CD4-positive, alpha-beta T cell treated with Interferon gamma for 1 hour (primary cell): ENCODE data around the gene NDUFB3.
A peak's percentile ranks its signal among the peaks of the same experiment; 100 is the strongest.
"Not testable (repeated sequence)": the region's sequence is repeated elsewhere in the genome, so short reads cannot be mapped to it uniquely, and the experiment has no call there.

Source experiments
- DNase-seq: peaks from one replicate; pipeline ENCODE4 v3.0.0-alpha.2; 2020

Gene NDUFB3

DNA sequence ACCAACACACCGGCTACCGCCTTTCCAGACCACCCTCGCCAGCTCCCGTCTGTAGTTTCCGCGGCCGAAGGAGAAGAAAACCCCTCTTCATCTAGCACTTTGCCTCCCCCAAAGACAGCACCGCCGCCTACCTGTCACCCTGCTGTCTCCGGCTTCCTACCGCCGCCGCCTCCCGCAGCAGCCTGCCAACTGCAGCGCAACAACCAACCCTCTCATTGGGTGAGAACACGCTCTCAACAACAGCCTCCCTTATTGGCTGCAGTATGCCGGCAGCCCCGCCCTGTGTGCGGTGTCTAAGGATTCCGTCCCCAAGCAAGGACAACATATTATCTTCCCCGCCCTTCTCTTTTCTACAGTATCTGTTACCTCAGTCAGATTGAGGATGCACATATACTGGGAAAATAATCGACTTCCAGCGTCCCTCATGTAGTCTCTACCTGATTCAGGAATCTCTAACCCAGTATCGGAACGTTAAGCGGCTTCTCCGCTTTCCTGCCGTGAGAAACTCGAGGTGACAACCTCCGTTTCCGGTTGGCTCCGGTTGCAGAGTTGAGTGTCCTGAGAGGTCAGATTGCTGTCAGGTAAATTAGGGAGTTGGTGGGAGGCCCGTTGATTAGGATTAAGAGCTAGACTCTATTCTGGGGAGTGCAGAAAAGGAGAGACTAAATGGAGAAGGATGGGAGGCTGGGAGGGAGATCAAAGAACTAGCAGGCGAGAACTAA, at the start of gene NDUFB3, which contains the start of gene HYCC2:
NDUFB3 (plus strand) TSS at position 523 of the 722 bp plus-strand sequence. CDS start 6,882 bp downstream, outside the sequence.
HYCC2 (minus strand) TSS at position 193 of the 722 bp plus-strand sequence. CDS start 47,662 bp downstream, outside the sequence.
- peak; percentile 93 for DNase-seq

DNA sequence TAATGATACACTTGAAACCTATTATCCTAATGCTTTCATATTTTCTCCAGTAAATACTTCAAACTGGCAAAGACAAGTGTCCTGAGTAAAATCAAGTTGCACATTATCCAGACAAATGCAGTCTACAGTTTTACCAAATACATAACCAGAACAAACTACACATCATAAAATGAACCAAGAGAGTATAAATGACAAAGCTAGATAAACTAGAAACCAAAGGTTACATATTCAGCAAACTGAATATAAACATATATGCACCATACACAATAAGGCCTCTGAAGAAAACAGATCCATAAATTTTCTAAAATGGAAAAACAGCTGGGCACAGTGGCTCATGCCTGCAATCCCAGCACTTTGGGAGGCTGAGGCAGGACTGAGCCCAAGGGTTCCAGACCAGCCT, 47.3 kb upstream of the NDUFB3 start:
- no peak for DNase-seq

DNA sequence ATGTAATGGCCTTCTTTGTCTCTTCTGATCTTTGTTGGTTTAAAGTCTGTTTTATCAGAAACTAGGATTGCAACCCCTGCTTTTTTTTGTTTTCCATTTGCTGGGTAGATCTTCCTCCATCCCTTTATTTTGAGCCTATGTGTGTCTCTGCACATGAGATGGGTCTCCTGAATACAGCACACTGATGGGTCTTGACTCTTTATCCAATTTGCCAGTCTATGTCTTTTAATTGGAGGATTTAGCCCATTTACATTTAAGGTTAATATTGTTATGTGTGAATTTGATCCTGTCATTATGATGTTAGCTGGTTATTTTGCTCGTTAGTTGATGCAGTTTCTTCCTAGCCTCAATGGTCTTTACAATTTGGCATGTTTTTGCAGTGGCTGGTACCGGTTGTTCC, 37.4 kb upstream of the NDUFB3 start:
- not testable (repeated sequence) for DNase-seq

DNA sequence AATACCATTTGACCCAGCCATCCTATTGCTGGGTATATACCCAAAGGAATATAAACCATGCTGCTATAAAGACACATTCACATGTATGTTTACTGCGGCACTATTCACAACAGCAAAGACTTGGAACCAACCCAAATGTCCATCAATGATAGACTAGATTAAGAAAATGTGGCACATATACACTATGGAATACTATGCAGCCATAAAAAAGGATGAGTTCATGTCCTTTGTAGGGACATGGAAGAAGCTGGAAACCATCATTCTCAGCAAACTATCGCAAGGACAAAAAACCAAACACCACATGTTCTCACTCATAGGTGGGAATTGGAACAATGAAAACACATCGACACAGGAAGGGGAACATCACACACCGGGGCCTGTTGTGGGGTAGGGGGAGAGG, 33.4 kb upstream of the NDUFB3 start:
- DNase-seq: not testable (repeated sequence)

DNA sequence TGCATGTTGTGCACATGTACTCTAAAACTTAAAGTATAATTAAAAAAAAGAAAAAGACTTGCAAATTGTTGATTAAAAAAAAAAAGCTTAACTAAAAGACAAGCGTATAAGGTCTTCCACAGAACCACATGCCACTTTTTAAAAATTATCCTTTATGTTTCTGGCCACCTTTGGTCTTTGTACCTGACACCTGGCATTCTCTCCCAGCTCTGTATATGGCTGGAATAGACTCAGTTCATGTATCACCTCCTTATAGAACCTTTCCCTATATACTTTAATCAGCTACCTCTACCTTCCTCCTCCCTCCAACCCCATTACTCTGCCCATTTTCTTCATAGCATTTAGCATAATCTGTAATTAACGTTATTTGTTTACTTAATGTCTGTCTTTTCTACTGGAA, 32.9 kb upstream of the NDUFB3 start:
- DNase-seq: no peak

DNA sequence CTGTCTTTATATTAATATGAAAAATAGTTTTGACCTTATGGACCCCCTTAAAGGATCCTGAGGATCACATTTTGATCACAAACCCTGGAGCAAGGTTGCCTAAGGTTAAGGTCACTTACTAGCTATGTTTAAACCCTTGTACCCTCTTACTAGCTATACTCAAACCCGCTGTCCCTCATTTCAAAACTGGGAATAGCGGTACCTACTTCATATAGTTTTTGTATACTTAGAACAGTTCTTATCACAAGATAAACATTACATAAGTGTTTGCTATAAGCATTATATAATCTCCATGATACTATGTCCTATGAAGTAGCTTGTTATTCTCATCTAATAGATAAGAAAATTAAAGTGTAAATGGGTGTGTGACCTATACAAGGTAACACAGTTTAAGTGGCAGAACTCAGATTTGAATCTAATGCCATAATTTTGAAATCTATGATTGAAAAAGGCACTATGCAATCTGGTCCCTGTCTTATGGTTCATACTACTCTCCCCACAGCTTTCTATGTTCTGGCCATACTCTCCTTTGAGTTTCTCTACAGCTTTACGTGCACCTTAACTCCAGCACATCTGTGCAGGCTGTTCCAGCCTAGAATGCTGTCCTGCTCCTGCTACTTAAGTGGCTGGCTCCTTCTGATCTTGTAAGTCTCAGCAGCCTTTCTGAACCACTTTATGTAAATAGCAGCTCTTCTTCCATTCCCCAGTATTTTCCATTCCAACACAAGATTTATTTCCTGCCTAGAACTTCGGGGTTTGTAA, 30.8 kb upstream of the NDUFB3 start:
- no peak for DNase-seq

DNA sequence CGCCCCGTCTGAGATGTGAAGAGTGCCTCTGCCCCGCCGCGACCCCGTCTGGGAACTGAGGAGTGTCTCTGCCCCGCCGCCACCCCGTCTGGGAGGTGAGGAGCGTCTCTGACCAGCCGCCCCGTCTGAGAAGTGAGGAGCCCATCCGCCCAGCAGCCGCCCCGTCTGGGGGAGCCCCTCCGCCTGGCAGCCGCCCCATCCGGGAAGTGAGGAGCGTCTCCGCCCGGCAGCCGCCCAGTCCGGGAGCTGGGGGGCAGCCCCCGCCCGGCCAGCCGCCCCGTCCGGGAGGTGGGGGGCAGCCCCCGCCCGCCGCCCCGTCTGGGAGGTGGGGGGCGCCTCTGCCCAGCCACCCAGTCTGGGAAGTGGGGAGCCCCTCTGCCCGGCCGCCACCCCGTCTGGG, 29.4 kb upstream of the NDUFB3 start:
- DNase-seq: not testable (repeated sequence)

DNA sequence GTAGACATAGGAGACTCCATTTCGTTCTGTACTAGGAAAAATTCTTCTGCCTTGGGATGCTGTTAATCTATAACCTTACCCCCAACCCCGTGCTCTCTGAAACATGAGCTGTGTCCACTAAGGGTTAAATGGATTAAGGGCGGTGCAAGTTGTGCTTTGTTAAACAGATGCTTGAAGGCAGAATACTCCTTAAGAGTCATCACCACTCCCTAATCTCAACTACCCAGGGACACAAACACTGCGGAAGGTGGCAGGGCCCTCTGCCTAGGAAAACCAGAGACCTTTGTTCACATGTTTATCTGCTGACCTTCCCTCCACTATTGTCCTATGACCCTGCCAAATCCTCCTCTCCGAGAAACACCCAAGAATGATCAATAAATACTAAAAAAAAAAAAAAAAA, 28.8 kb upstream of the NDUFB3 start:
- not testable (repeated sequence) for DNase-seq

DNA sequence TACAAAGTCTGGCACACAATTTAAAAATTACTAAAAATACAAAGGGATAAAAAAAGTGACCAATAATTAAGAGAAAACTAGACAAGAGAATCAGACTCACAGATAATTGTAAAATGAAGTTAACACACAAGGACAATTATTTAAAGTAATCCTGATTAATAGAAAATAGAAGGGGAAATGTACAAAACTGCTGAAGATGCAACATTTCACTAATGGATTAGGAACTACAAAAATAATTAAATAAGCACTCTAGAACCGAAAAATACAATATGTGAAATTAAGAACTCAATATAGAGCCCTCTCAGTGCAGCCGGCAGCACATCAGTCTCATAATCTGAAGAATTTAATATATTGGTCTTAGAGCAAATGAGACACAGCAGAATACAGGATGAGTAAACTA, 24.9 kb upstream of the NDUFB3 start:
- DNase-seq: no peak

DNA sequence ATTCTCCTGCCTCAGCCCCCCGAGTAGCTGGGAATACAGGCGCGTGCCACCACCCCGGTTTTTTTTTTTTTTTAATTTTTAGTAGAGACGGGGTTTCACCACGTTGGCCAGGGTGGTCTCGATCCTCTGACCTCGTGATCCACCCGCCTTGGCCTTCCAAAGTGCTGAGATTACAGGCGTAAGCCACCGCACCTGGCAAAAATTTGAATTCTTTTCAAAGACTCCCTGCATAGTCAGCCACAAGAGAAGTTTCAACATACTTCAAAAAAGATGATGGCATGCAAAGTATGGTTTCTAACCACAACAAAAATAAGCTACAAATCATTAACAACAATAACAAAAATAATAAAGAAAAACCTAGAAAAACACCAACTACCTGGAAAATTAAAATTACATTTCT, 22.3 kb upstream of the NDUFB3 start:
- no peak for DNase-seq

DNA sequence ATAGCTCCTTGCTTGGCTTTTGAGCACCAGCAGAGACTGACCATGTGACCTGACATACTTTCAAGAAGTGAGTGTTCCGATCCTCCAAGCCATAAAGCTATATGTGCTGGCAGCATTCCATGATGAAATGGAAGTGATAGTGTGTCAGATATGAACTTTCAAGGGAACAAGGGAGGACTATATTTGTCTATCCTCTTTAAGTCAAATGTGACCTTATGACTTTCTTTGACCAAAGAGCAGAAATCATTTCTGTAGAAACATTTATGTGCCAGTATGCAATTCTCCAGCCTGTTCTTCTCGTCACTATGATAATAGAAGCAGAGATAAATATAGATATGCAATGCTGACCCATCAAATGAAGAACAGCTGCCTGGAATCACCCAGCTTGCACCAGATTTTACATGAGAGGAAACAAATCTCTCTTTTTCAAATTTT, 14.7 kb upstream of the NDUFB3 start:
- no peak for DNase-seq

DNA sequence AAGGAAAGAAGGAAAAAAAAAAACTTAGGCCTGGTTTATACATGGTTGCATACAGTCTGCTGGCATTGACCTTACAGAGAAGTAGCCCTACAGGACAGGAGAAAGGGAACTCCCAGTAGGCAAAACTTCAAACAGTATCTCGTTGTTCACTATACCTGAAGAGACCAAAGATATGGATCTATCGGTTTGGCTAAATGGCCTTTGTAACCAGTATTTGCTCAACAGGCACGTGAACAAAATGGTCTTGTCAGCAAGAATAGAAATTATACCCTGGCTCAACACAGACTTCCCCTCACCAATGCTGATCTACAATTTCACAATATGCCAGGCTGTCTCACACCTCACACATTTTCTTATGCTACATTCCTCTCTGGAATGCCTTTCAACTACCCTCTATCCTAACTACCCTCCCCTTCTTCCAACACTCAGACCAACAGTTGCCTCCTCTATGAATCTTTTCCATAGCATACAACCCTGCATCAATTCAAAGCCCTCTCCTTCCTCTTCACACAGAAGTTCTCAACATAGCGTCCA, 14.0 kb upstream of the NDUFB3 start:
- DNase-seq: no peak

DNA sequence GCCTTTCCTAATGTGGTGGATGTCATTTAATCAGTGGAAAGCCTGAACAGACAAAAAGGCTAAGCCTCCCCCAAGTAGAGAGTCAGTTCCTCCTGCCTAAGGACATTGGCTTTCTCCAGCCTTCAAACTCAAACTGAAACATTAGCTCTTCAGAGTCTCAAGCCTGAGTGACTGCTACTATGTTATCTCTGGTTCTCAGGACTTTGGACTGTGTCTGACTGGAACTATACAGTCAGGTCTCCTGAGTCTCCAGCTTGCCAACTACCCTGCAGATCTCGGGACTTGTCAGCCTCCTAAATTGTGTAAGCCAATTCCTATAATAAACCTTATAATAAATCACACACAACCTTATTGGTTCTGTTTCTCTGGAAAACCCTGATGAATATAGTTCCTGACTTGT, 12.9 kb upstream of the NDUFB3 start:
- no peak for DNase-seq

DNA sequence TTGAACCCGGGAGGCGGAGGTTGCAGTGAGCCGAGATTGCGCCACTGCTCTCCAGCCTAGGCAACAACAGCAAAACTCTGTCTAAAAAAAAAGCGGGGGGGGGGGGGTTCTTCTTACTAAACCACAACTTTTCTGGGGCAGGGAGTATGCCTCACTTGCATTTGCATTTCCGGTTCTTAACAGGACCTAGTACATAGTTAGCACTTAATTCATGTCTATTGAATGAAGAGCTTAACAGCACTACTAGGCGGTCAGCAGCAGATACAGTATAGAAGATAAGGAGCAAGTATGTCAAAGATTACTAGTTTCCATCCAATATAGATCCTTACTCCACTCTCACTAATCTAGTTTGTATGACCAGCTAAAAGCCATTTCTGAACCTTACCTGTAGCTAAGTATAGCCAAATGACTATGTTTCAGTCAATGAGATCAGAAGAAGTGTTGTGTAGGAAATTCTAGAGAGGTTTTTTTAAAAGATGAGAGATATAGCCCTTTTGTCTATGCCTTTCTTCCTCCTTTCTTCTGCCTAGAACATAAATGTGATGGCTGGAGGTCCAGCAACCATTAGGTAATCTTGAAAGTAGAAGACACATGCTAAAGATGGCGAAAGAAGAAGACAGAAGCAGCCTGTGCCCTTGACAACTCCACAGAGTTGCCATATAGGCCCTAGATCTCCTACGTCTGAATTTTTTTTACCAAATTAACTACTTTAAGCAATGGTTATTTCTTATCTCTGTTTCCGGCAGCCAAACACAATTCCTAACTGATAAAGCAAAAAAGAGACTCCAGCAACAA, 11.6 kb upstream of the NDUFB3 start:
- DNase-seq: no peak

DNA sequence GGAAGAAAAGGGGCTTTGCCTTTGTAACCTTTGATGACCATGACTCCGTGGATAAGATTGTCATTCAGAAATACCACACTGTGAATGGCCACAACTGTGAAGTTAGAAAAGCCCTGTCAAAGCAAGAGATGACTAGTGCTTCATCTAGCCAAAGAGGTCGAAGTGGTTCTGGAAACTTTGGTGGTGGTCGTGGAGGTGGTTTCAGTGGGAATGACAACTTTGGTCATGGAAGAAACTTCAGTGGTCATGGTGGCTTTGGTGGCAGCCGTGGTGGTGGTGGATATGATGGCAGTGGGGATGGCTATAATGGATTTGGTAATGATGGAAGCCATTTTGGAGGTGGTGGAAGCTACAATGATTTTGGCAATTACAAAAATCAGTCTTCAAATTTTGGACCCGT, 8.3 kb upstream of the NDUFB3 start:
- DNase-seq: not testable (repeated sequence)

DNA sequence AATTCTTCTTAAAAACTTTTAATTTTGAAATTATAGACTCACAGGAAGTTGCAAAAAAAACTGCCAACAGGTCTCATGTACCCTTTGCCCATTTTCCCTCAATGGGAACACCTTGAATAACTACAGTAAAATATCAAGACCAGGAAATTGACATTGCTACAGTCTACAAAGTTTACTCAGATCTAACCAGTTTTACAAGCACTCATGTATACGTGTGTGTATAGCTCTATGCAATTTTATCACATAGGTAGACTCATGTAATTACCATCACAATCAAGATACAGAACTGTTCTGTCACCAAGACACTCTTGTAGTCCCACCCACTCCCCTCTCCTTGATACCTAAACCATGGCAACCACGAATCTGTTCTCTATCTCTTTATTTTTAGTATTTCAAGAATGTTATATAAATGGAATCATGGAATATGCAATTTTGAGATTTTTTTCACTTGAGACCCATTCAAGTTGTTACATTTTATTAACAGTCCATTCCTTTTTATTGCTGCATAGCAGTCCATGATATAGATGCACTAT, 6.9 kb upstream of the NDUFB3 start:
- no peak for DNase-seq

DNA sequence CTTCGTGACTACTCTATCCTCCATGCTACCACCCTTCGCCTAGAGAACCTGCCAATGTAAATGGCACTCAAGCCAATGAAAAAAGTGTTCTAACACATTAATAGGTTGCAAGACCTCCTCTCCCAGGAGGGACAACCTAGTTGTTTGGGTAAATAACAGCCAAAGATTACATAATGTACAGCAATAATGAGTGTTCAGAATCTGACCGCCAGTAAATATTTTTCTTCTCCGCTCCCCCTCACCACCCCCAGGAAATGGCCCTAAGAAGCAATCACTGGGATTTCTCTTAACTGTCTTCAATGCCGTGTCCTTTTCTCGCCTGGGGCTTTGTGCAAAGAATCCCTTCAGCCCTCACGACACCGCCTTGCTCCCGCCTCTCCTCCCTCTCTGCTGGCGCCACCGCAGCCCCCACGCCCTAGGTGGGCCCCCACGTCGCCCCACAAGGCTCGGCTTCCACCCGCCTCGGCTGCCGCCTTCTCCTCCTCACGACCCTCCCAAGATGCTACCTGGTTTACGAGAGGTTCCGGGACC, 788 bp upstream of the NDUFB3 start:
- DNase-seq: no peak

DNA sequence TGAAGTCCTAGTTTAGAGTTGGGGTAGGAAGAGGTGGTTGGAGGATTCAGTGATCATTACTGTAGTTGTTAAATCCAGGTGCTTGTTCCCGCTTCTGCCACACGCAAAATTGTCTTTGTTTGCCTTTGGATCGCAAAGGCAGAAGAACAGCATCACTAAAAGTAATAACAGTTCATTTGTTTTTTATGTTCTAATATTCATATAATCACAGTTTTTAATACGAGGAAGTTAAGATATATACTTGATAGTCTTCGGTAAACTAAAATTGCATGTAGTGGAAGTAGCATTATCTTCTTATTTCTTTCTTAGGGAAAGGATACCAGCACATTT, 365 bp downstream of the NDUFB3 start:
- no peak for DNase-seq

DNA sequence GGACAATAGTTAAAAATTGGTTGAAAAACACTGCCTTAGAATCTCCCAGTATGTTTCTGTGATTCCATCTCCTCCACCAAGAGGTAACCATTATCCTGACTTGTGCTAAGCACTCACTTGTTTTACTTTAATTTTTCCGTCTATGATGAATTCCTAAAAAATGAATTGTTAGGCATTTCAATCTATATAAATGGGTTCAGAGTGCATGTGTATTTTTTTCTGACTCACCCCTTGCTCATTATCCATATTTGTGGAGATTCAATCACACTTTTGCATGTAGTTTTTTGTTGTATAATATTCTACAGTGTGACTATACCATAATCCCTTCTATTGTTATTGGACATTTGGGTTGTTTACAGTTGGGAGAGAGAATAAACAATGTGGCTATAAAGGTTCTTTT, 1.3 kb downstream of the NDUFB3 start:
- DNase-seq: no peak

DNA sequence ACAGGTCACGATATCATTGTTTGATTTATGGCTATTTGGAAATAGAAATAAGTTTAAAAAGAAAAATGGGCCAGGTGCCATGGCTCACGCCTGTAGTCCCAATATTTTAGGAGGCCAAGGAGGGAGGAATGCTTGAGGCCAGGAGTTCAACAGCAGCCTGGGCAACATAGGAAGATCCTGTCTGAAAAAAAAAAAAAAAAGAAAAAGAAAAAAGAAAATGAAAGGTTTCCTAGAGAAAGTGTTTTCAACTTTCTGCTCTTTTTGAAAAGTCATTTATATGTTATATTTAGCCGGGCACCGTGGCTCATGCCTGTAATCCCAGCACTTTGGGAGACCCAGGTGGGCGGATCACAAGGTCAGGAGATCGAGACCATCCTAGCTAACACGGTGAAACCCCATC, 3.2 kb downstream of the NDUFB3 start:
- no peak for DNase-seq

DNA sequence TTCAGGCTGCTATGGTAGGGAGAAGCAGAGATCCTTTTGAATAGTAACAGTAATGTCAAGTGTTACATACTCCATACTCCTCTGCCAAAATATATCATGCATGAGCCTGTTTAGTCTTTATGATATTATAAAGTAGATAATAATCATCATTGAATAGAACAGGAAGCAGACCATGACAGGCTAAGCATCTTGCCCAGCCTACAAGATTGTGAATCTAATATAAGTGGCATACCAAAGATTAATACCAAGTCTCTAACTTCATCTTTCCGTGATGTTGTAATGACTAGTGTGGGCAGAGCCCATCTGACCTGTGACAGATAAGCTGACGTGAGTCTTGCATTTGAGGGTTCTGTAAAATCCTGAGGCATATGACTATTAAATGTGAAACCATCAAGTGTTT, 13.1 kb downstream of the NDUFB3 start:
- DNase-seq: no peak

DNA sequence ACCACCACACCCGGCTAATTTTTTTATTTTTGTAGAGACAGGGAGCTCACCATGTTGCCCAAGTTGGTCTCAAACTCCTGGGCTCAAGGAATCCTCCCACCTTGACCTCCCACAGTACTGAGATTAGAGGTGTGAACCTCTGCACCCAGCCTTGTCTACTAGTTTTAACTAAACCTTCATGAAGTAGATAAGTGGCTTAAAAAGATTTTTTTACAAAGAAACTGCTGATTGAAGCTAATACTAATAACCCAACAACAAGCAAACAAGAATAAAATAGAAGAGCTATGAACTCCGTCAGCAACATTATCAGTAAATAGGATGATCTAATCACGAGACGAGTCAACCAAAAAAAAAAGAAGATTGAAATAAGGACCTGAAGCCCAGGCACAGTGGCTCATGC, 18.8 kb downstream of the NDUFB3 start:
- DNase-seq: no peak

DNA sequence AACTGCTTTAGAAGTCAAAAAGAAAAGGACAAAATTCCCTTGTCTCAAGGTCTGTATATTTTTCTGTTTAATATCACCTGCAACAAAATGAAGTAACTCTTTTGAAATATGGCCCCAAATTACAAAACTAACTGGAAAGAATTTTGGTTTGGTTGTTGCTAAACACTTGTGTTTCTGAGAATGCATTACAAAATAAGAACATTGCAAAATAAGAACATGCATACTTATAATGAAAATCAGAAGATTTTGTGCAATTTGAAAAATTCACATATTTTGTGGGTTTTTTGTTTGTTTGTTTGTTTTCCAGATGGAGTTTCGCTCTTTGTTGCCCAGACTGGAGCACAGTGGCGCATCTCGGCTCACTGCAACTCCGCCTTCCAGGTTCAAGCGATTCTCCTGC, 21.8 kb downstream of the NDUFB3 start:
- peak; percentile 4 for DNase-seq
